Small intestine (tissue), 7 donors: ENCODE data around the gene ERGIC3. TPM values are rescaled to one million over a fixed set of nuclear protein-coding genes. Genes with fewer than 3 reads are reported as not detected.
"Not testable (repeated sequence)": the region's sequence is repeated elsewhere in the genome, so short reads cannot be mapped to it uniquely, and the experiment has no call there.

Source experiments
- DNase-seq, 2 donors: peaks; one replicate each; pipeline versions ENCODE4 v3.0.0 to v3.0.0-alpha.2; 2013
- FAIRE-seq: peaks from 2 replicates; lab custom pipeline; 2012; peaks lifted over from hg19 to GRCh38; lab: Jason Lieb, UNC
- H3K27ac ChIP-seq, 3 donors: one replicate each; pipeline ENCODE4 v1.5.1; 2013; ENCODE audit warnings: low read length in 2 of 3, mild to moderate bottlenecking in 2 of 3, control low read depth in 1 of 3, inconsistent platforms in 1 of 3, low read depth in 1 of 3, moderate library complexity in 1 of 3
- H3K27me3 ChIP-seq, 3 donors: one replicate each; pipeline ENCODE4 v1.6.1; 2013; ENCODE audit warnings: low read length in 3 of 3, inconsistent platforms in 1 of 3; ENCODE audit not compliant: control insufficient read depth in 3 of 3, insufficient read depth in 3 of 3
- H3K36me3 ChIP-seq, 3 donors: one replicate each; pipeline ENCODE4 v1.6.1; 2013; ENCODE audit warnings: low read length in 3 of 3, inconsistent platforms in 1 of 3, low read depth in 1 of 3, mild to moderate bottlenecking in 1 of 3, moderate library complexity in 1 of 3; ENCODE audit not compliant: control insufficient read depth in 3 of 3, insufficient read depth in 2 of 3
- H3K4me1 ChIP-seq, 3 donors: one replicate each; pipeline ENCODE4 v1.6.1; 2013; ENCODE audit warnings: low read length in 2 of 3, inconsistent platforms in 1 of 3, low read depth in 1 of 3, mild to moderate bottlenecking in 1 of 3, moderate library complexity in 1 of 3; ENCODE audit not compliant: control insufficient read depth in 3 of 3, insufficient read depth in 2 of 3
- H3K4me3 ChIP-seq, 3 donors: one replicate each; pipeline ENCODE4 v1.5.1; 2013; ENCODE audit warnings: low read length in 3 of 3, control low read depth in 1 of 3, inconsistent platforms in 1 of 3, low read depth in 1 of 3, mild to moderate bottlenecking in 1 of 3, moderate library complexity in 1 of 3
- H3K9me3 ChIP-seq, 2 donors: one replicate each; pipeline ENCODE4 v1.6.1; 2013; ENCODE audit warnings: low read depth in 1 of 2, low read length in 1 of 2; ENCODE audit not compliant: control insufficient read depth in 2 of 2, insufficient read depth in 1 of 2
- WGBS, 3 donors: extraction: QIAGEN DNeasy Blood & Tissue Kit; methylation state at CpG; one replicate each; pipeline ENCODE4 v1.1.7; 2013; 5-methylcytosine and 5-hydroxymethylcytosine counted together
- polyA plus RNA-seq, 4 donors: library from polyadenylated mRNA; stranded (reverse) in 3 of 4; unstranded in 1 of 4; fragments of 200-250 nt in 3 of 4; fragments of 120-200 nt in 1 of 4; gene quantifications; one replicate each; pipeline versions ENCODE4 v1.2.1 to v1.2.3, GENCODE V29; 2013
- donor health status: healthy with polysubstance abuse.
- donor health status: control.
- donor health status: control.
- donor health status: Bipolar disorder and iron deficiency.
- donor health status: healthy.

Gene ERGIC3
- polyA plus RNA-seq, 4 donors: 198 to 270 (median 225) TPM

DNA sequence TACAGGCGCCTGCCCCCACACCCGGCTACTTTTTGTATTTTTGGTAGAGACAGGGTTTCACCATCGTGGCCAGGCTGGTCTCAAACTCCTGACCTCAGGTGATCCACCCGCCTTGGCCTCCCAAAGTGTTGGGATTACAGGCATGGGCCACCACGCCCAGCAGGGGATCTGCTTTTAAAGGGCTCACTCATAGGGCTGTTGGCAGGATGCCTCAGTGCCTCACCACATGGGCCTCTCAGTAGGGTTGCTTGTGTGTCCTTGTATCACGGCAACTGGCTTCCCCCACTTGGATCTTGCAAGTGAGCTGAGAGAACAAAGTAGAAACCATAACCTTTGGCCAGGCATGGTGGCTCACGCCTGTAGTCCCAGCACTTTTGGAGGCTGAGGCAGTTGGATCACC, 3.1 kb downstream of the ERGIC3 start:
- Histone ChIP-seq H3K36me3 (peaks cover 10 to 37% (median 13%) of the 10 kb centered on the region in 3 donors), H3K4me1 (peaks cover 3 to 11% (median 9%) of the 10 kb centered on the region in 3 donors)
- DNase-seq, H3K27me3 ChIP-seq, H3K27ac ChIP-seq, H3K9me3 ChIP-seq, FAIRE-seq, H3K4me3 ChIP-seq: not testable (repeated sequence)
- WGBS, 3 donors: 89 to 95% (median 93%) methylated on average over 7 of the region's 7 CpGs

DNA sequence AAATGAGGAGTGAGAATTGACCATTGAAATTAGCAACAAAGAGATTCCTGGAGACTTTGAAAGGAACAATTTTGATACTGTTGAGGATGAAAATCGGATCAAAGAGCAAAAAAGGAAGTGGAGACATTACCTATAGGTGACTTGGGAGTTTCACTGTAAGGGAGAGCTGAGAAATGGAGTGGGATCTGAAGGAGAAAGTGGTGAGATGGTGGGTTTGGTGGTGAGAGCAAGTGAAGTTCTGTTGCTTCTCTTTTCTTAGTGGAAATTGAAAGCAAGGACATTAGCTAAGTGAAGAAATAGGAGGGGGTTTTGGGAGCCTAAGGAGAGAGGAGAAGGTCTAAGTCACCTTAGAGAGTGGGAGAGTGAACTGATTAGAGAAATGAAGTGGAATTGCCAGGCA, 4.2 kb downstream of the ERGIC3 start:
- Histone ChIP-seq H3K4me3 (no peak overlapping the region), H3K9me3 (no peaks in the 10 kb centered on the region), H3K27ac (no peak overlapping the region), H3K36me3 (peaks cover 12 to 45% (median 16%) of the 10 kb centered on the region in 3 donors), H3K27me3 (no peaks in the 10 kb centered on the region), H3K4me1 (peaks cover 3 to 11% (median 9%) of the 10 kb centered on the region in 3 donors)
- whole genome bisulfite sequencing, 3 donors: 81 to 88% (median 85%) methylated on average over 1 of the region's 1 CpG
- DNase-seq: no peak
- FAIRE-seq: no peak

DNA sequence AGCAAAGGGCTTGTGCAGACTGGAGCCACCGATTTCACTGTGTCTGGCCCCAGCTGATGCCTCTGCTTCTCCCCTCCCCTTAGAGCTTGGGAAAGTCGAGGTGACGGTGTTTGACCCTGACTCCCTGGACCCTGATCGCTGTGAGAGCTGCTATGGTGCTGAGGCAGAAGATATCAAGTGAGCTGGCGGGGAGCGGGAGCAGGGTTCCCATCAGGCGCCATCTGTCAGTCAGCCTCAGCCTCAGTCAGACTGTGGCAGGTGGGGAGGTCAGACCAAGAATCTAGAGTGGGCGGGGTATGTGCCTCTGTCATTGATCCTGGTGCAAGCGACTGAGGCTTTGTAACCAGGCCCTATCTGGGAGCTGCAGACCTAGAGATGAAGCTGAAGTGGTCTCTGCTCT, 5.5 kb downstream of the ERGIC3 start:
- H3K36me3 ChIP-seq: peaks cover 12 to 55% (median 25%) of the 10 kb centered on the region in 3 donors
- no peaks in the 10 kb centered on the region for H3K27me3 ChIP-seq
- WGBS, 3 donors: 85 to 92% (median 89%) methylated on average over 8 to 9 of the region's 9 CpGs
- H3K4me3 ChIP-seq: no peak overlapping the region
- no peak overlapping the region for H3K27ac ChIP-seq
- H3K9me3 ChIP-seq: no peaks in the 10 kb centered on the region
- DNase-seq (no peak), FAIRE-seq (no peak)
- H3K4me1 ChIP-seq: peaks cover 3 to 5% (median 4%) of the 10 kb centered on the region in 3 donors

DNA sequence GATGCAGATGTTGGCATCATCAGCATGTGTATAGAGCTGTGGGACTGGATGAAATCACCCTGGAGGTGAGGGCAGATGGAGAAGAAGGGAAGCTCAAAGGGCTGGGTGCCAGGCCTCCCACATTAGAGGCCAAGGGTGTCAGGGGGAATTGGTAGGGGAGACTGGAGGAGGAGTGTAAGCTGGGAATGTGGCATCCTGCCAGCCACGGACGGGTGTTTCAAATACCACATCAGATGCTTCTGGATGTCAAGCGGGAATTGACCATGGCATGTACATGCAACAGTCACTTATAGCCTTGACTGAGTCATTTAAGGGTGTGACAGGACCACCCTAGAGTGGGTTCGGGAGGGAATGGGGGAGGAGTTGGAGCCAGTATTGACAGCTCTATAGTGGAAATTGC, 9.6 kb downstream of the ERGIC3 start:
- Histone ChIP-seq H3K9me3 (no peaks in the 10 kb centered on the region), H3K36me3 (peaks cover 23 to 81% (median 38%) of the 10 kb centered on the region in 3 donors), H3K4me1 (no peaks in the 10 kb centered on the region), H3K27ac (no peak overlapping the region), H3K4me3 (no peak overlapping the region), H3K27me3 (no peaks in the 10 kb centered on the region)
- no peak for DNase-seq
- 66 to 100% (median 85%) methylated on average over 4 of the region's 4 CpGs for WGBS, 3 donors
- no peak for FAIRE-seq

DNA sequence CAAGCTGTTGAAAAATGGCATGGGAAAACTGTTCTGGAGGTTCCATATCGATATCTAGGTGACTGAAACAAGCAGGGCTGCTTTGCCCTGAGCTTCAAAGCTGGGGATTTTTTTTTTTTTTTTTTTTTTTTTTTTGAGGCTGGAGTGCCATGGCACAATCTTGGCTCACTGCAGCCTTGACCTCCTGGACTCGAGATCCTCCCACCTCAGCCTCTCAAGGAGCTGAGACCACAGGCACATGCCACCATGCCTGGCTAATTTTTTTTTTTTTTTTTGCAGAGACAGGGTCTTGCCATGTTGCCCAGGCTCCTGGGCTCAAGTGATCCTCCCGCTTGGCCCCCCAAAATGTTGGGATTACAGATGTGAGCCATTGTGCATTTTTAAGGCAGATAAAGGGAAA, 11.0 kb downstream of the ERGIC3 start:
- 87 to 97% (median 93%) methylated on average over 3 of the region's 3 CpGs for WGBS, 3 donors
- H3K4me1 ChIP-seq: no peaks in the 10 kb centered on the region
- H3K36me3 ChIP-seq: peaks cover 24 to 91% (median 35%) of the 10 kb centered on the region in 3 donors
- H3K9me3 ChIP-seq: no peaks in the 10 kb centered on the region
- FAIRE-seq (no peak), DNase-seq (no peak)
- H3K27me3 ChIP-seq: no peaks in the 10 kb centered on the region
- no peak overlapping the region for H3K27ac ChIP-seq
- no peak overlapping the region for H3K4me3 ChIP-seq

DNA sequence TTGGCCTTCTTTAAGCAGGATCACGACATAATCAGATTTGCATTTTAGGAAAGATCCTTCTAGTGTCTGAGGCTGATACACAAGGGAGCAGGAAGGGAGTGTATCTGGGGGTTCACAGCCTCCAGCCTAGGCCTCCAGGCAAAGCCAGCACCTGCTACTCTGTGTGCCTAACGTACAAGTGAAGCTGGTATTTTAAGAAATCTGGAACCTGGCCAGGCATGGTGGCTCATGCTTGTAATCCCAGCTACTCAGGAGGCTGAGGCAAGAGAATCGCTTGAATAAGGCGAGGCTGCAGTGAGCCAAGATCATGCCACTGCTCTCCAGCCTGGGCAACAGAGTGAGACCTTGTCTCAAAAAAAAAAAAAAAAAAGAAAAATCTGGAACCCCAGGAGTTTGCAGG, 13.6 kb downstream of the ERGIC3 start:
- not testable (repeated sequence) for DNase-seq, H3K4me3 ChIP-seq, H3K27me3 ChIP-seq, H3K9me3 ChIP-seq, FAIRE-seq, H3K27ac ChIP-seq
- 77 to 86% (median 84%) methylated on average over 4 of the region's 4 CpGs for WGBS, 3 donors
- Histone ChIP-seq H3K36me3 (peaks cover 18 to 90% (median 30%) of the 10 kb centered on the region in 3 donors), H3K4me1 (peaks cover 0 to 17% (median 0%) of the 10 kb centered on the region in 3 donors)

DNA sequence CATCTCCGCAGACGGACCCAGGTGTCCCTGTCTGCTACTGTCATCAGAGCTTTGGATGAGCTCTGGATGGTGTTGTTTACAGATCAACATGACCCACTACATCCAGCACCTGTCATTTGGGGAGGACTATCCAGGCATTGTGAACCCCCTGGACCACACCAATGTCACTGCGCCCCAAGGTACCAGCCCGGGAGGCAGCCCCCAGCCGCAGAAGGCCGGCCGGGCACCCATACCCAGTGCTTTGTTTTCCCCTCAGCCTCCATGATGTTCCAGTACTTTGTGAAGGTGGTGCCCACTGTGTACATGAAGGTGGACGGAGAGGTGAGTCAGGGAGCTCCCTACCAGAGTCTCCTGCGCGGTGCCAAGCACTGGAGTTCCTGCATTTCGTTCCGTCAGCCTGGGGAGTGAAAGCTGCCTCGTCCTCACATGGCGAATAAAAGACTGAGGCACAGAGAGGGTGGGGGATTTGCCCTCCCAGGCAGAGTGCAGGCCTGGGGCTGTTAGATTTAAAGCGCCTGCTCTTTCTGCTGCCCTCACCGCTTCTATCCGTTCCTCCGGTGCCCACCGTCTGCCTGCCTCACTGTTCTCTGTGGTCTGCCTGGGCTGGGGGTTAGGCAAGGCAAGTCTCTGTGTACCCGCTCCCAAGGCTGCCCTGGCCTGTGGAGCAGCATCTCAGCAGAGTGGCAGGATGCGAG, 14.2 kb downstream of the ERGIC3 start:
- Histone ChIP-seq H3K27ac (no peak overlapping the region), H3K4me3 (no peak overlapping the region), H3K4me1 (peaks cover 0 to 17% (median 0%) of the 10 kb centered on the region in 3 donors), H3K36me3 (peaks cover 16 to 83% (median 27%) of the 10 kb centered on the region in 3 donors), H3K9me3 (no peaks in the 10 kb centered on the region), H3K27me3 (no peaks in the 10 kb centered on the region)
- no peak for FAIRE-seq
- WGBS, 3 donors: 96 to 98% (median 97%) methylated on average over 21 of the region's 21 CpGs
- no peak for DNase-seq

DNA sequence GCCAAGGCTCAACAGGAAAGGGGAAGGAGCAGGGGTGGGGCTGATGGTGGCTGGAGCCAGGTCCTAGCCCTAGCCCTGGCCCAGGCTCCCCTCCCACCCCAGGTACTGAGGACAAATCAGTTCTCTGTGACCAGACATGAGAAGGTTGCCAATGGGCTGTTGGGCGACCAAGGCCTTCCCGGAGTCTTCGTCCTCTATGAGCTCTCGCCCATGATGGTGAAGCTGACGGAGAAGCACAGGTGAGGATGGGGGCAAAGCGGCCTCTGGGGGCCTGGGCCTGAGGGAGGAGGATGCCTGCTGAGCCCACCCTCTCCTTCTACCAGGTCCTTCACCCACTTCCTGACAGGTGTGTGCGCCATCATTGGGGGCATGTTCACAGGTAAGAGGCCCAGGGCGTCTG, 15.0 kb downstream of the ERGIC3 start:
- DNase-seq (no peak), FAIRE-seq (no peak)
- 96 to 98% (median 96%) methylated on average over 8 of the region's 8 CpGs for WGBS, 3 donors
- Histone ChIP-seq H3K4me1 (peaks cover 0 to 17% (median 0%) of the 10 kb centered on the region in 3 donors), H3K36me3 (peaks cover 16 to 77% (median 20%) of the 10 kb centered on the region in 3 donors), H3K27ac (no peak overlapping the region), H3K9me3 (no peaks in the 10 kb centered on the region), H3K4me3 (no peak overlapping the region), H3K27me3 (no peaks in the 10 kb centered on the region)
